Measurements from ENCODE around the gene RAB27B.

Gene RAB27B

DNA sequence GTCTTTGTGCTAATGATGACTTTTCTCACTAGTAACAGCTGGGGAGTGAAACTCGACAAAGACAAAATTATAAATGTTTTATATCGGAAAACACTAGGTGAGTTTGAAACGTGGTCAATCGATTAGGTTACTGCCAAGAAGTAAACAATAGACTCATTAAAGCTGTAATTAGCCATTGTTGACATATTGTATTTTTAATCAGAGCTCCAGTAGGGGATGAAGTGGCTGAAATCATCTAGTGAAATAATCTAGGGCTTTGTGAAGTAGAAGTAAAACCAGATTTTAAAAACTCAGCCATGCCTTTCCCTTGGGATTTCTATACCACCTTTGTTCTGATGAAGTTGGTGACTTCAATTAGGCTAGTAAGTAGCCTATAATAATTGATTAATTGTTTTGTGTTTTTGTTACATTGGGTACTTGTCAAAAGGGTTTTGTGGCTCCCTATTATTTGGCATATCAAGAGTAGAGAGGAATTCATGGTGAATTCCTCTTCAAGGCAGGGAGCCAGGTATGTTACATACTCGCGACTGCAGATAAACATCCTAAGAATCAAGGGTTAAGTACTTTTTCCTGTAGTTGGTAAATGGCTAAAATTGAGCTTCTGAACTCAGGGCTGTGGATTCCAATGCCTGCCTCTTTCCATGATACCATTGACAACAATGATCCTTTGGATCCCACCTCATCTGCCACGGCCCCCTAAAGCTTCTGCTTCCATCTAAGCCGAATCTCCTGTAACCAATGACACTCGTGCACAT lies 31.6 kb downstream of the RAB27B start:
- no peaks in the 10 kb centered on the region for H4K20me1 ChIP-seq (ENCODE audit: insufficient read depth)
- no peak overlapping the region for H3K4me3 ChIP-seq (IDR thresholded peaks at IDR 0.05; ENCODE audit: insufficient read depth, low read depth, low read length)
- no peaks in the 10 kb centered on the region for H3K79me2 ChIP-seq (ENCODE audit: insufficient read depth, low read depth)
- H3K36me3 ChIP-seq (ENCODE audit: insufficient read depth) = no peaks in the 10 kb centered on the region
- H3K4me1 ChIP-seq (ENCODE audit: low read depth, poor library complexity, severe bottlenecking) = no peaks in the 10 kb centered on the region
- no peaks in the 10 kb centered on the region for H3K27me3 ChIP-seq (ENCODE audit: insufficient read depth, low read depth)
- TF ChIP-seq CTCF (conservative IDR thresholded peaks at IDR 0.05; ENCODE audit: low read depth, low read length) = no peak
- no peak overlapping the region for H2AFZ ChIP-seq (ENCODE audit: low read depth)
- no peak overlapping the region for H3K9ac ChIP-seq
- no peak overlapping the region for H3K27ac ChIP-seq
- no peak overlapping the region for H3K4me2 ChIP-seq

DNA sequence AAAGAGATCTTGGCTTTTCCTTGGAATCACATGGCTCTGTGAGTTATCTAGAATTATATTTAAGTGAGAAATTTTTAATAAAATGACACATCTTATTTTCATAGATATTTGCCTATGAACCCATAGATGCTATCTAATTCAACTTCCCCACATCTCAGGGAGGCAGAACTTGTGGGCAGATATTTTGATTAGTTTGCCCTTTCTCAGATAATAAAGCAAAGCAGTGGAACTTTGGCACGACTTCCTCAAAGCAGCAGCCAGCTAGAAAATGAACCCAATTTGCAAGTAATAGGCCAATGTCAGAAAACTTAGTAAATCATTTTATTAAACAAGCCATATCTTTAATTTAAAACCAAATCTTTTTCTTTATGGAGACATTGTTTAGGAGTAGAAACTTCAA lies 32.7 kb downstream of the RAB27B start:
- Histone ChIP-seq H3K36me3 (ENCODE audit: insufficient read depth) (no peaks in the 10 kb centered on the region), H3K27me3 (ENCODE audit: insufficient read depth, low read depth) (no peaks in the 10 kb centered on the region), H3K4me1 (ENCODE audit: low read depth, poor library complexity, severe bottlenecking) (no peaks in the 10 kb centered on the region), H2AFZ (ENCODE audit: low read depth) (no peak overlapping the region), H3K4me2 (no peak overlapping the region), H3K9ac (no peak overlapping the region), H3K4me3 (IDR thresholded peaks at IDR 0.05; ENCODE audit: insufficient read depth, low read depth, low read length) (no peak overlapping the region), H3K27ac (no peak overlapping the region), H3K79me2 (ENCODE audit: insufficient read depth, low read depth) (no peaks in the 10 kb centered on the region), H4K20me1 (ENCODE audit: insufficient read depth) (no peaks in the 10 kb centered on the region)
- no peak for TF ChIP-seq CTCF (conservative IDR thresholded peaks at IDR 0.05; ENCODE audit: low read depth, low read length)

- no peaks in the 10 kb centered on the region for H3K79me2 ChIP-seq (ENCODE audit: insufficient read depth, low read depth)
- no peaks in the 10 kb centered on the region for H3K36me3 ChIP-seq (ENCODE audit: insufficient read depth)
- H3K27me3 ChIP-seq (ENCODE audit: insufficient read depth, low read depth) = no peaks in the 10 kb centered on the region
Observed at GRCh38 chr18:54867131-54867530, 38.9 kb downstream of the RAB27B start.

DNA sequence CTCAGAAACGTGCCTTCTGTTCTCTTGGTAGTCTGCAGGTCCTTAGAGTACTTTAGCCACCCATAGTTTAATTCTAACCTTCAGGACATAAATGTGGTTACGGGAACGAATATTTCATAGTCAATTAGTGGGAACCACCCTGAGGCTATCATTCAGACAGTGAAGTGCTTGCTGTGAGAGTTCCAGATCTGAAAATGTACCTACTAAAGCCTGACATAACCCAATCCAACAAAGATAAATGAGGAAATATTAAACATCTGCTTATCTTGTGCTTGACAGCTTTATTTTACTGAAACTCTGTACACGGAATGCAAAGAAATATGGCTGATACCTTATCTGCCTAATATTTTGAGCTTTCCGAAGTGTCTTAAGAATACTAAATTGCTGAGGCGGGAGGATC lies 43.0 kb downstream of the RAB27B start:
- no peaks in the 10 kb centered on the region for H3K36me3 ChIP-seq (ENCODE audit: insufficient read depth)
- no peaks in the 10 kb centered on the region for H4K20me1 ChIP-seq (ENCODE audit: insufficient read depth)
- H3K79me2 ChIP-seq (ENCODE audit: insufficient read depth, low read depth) = no peaks in the 10 kb centered on the region
- H3K27me3 ChIP-seq (ENCODE audit: insufficient read depth, low read depth) = no peaks in the 10 kb centered on the region
- TF ChIP-seq CTCF (conservative IDR thresholded peaks at IDR 0.05; ENCODE audit: low read depth, low read length) = no peak
- no peak overlapping the region for H3K4me3 ChIP-seq (IDR thresholded peaks at IDR 0.05; ENCODE audit: insufficient read depth, low read depth, low read length)
- H3K4me1 ChIP-seq (ENCODE audit: low read depth, poor library complexity, severe bottlenecking) = no peaks in the 10 kb centered on the region
- no peak overlapping the region for H3K9ac ChIP-seq
- H3K4me2 ChIP-seq = no peak overlapping the region
- H2AFZ ChIP-seq (ENCODE audit: low read depth) = no peak overlapping the region
- H3K27ac ChIP-seq = no peak overlapping the region

More at GRCh38 chr18:54867131-54867530, 38.9 kb downstream of the RAB27B start:
- no peak overlapping the region for H2AFZ ChIP-seq (ENCODE audit: low read depth)
- H3K4me2 ChIP-seq = no peak overlapping the region
- H3K4me1 ChIP-seq (ENCODE audit: low read depth, poor library complexity, severe bottlenecking) = no peaks in the 10 kb centered on the region
- H4K20me1 ChIP-seq (ENCODE audit: insufficient read depth) = no peaks in the 10 kb centered on the region
- no peak for TF ChIP-seq CTCF (conservative IDR thresholded peaks at IDR 0.05; ENCODE audit: low read depth, low read length)
- no peak overlapping the region for H3K9ac ChIP-seq
- H3K27ac ChIP-seq = no peak overlapping the region
- H3K4me3 ChIP-seq (IDR thresholded peaks at IDR 0.05; ENCODE audit: insufficient read depth, low read depth, low read length) = no peak overlapping the region

All from KMS-11 (cell line).